Measurements from ENCODE around the gene POLA2. TPM values are rescaled to one million over a fixed set of nuclear protein-coding genes. Genes with fewer than 3 reads are reported as not detected.
A peak's percentile ranks its signal among the peaks of the same experiment; 100 is the strongest.
"Not testable (repeated sequence)": the region's sequence is repeated elsewhere in the genome, so short reads cannot be mapped to it uniquely, and the experiment has no call there.

The POLA2 gene
- total RNA-seq, 1 donor from 2014 or later, result 6.2 TPM

DNA sequence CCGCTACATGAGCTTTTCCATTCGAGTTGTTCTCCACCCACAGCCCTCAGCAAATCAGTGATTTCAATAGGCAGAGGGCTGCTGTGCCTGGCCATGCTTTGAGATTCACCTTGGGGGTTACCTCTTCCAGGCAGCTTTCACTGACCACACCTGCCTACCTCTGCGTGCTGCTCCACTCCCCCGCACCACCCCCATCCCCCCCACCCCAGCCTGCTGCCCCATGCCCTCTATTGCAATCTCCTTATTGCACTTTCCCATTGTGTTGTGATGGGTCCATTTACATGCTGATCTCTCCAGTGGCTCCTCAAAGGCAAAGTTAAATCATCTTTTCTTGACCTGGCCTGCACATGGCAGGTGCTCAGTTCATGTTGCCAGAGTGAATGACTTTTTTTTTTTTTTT lies 18.0 kb upstream of the POLA2 start:
- no peaks in the 10 kb centered on the region for H3K36me3 Mint-ChIP-seq (ENCODE audit: low read depth)
- H3K27ac Mint-ChIP-seq (ENCODE audit: unreplicated experiment), result no peak overlapping the region
- DNase-seq (ENCODE audit: low spot score), result peak; percentile 17
- TF ChIP-seq, protein P1, sequence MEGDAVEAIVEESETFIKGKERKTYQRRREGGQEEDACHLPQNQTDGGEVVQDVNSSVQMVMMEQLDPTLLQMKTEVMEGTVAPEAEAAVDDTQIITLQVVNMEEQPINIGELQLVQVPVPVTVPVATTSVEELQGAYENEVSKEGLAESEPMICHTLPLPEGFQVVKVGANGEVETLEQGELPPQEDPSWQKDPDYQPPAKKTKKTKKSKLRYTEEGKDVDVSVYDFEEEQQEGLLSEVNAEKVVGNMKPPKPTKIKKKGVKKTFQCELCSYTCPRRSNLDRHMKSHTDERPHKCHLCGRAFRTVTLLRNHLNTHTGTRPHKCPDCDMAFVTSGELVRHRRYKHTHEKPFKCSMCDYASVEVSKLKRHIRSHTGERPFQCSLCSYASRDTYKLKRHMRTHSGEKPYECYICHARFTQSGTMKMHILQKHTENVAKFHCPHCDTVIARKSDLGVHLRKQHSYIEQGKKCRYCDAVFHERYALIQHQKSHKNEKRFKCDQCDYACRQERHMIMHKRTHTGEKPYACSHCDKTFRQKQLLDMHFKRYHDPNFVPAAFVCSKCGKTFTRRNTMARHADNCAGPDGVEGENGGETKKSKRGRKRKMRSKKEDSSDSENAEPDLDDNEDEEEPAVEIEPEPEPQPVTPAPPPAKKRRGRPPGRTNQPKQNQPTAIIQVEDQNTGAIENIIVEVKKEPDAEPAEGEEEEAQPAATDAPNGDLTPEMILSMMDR (IDR thresholded peaks at IDR 0.05), result no peak
- peaks cover 2% of the 10 kb centered on the region for H3K27me3 Mint-ChIP-seq (ENCODE audit: low read depth)
- H3K9me3 Mint-ChIP-seq (ENCODE audit: low read depth), result peaks cover 5% of the 10 kb centered on the region
- no peaks in the 10 kb centered on the region for H3K4me1 Mint-ChIP-seq (ENCODE audit: low read depth)
- H3K4me3 Mint-ChIP-seq (ENCODE audit: unreplicated experiment), result no peak overlapping the region

GRCh38 chr11:65245046-65245445 lies 16.7 kb upstream of the POLA2 start:
- not testable (repeated sequence) for H3K9me3 Mint-ChIP-seq (ENCODE audit: low read depth); H3K4me3 Mint-ChIP-seq (ENCODE audit: unreplicated experiment); H3K4me1 Mint-ChIP-seq (ENCODE audit: low read depth); H3K36me3 Mint-ChIP-seq (ENCODE audit: low read depth); H3K27ac Mint-ChIP-seq (ENCODE audit: unreplicated experiment); H3K27me3 Mint-ChIP-seq (ENCODE audit: low read depth)
- DNase-seq (ENCODE audit: low spot score), result peak; percentile 7

- Mint-ChIP-seq H3K27me3 (ENCODE audit: low read depth) (peaks cover 2% of the 10 kb centered on the region), H3K9me3 (ENCODE audit: low read depth) (peaks cover 5% of the 10 kb centered on the region), H3K27ac (ENCODE audit: unreplicated experiment) (no peak overlapping the region), H3K4me1 (ENCODE audit: low read depth) (no peaks in the 10 kb centered on the region), H3K36me3 (ENCODE audit: low read depth) (no peaks in the 10 kb centered on the region), H3K4me3 (ENCODE audit: unreplicated experiment) (no peak overlapping the region)
- no peak for DNase-seq (ENCODE audit: low spot score)
- TF ChIP-seq, protein P1 (IDR thresholded peaks at IDR 0.05), result no peak
Observed at GRCh38 chr11:65246506-65246905, 15.3 kb upstream of the POLA2 start.

DNA sequence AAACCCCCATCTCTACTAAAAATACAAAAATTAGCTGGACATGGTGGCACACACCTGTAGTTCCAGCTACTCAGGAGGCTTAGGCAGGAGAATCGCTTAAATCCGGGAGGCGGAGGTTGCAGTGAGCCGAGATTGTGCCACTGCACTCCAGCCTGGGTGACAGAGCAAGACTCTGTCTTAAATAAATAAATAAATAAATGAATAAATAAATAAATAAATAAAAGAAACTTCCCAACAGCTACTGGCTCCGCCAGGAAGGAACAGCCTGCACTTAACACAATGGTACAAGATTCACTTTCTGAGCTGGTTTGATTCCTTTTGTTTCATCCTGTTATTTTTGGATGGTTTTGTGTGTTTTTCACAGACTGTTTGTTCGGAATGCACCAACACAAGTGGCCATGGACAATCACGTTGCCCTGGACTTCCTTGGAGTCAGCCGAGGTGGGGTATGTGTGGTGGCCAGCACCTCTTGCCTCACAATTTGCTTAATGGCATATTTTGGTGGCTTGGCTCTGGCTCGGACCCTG lies 13.5 kb upstream of the POLA2 start:
- not testable (repeated sequence) for H3K4me1 Mint-ChIP-seq (ENCODE audit: low read depth); H3K27me3 Mint-ChIP-seq (ENCODE audit: low read depth); H3K9me3 Mint-ChIP-seq (ENCODE audit: low read depth); H3K36me3 Mint-ChIP-seq (ENCODE audit: low read depth); H3K27ac Mint-ChIP-seq (ENCODE audit: unreplicated experiment); DNase-seq (ENCODE audit: low spot score); H3K4me3 Mint-ChIP-seq (ENCODE audit: unreplicated experiment)

DNA sequence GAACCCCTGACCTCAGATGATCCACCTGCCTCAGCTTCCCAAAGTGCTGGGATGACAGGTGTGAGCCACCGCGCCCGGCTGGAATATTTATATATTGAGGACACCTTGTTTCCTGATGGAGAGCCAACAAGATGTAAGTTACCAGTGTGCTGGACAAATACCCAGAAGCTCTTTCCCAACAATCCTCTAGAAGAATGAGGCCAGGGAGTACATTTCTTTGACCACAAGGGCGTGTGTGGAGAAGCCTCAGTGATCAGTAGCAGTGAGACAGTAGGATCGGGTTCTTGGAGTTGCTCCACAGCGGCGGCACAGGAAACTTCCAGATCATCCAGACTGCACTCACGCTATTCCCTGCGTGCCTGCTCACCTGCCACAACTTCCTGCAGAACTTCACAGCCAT lies 10.3 kb upstream of the POLA2 start:
- Mint-ChIP-seq H3K27ac (ENCODE audit: unreplicated experiment) (no peak overlapping the region), H3K27me3 (ENCODE audit: low read depth) (peaks cover 3% of the 10 kb centered on the region), H3K36me3 (ENCODE audit: low read depth) (no peaks in the 10 kb centered on the region), H3K9me3 (ENCODE audit: low read depth) (no peaks in the 10 kb centered on the region), H3K4me1 (ENCODE audit: low read depth) (no peaks in the 10 kb centered on the region), H3K4me3 (ENCODE audit: unreplicated experiment) (no peak overlapping the region)
- DNase-seq (ENCODE audit: low spot score), result no peak
- TF ChIP-seq, protein P1 (IDR thresholded peaks at IDR 0.05), result no peak

DNA sequence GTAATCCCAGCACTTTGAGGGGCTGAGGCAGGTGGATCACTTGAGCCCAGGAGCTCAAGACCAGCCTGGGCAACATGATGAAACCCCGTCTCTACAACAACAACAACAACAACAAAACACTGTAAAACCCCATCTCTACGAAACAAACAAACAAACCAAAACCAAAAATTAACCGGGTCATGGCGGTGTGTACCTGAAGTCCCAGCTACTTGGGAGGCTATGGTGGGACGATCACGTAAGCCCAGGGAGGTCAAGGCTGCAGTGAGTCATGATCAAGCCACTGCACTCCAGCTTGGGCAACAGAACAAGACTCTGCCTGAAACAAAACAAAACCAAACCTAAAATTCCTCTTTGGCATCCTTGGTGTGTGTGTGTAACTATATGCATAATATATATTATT lies 7.0 kb upstream of the POLA2 start:
- Mint-ChIP-seq H3K4me1 (ENCODE audit: low read depth) (no peaks in the 10 kb centered on the region), H3K4me3 (ENCODE audit: unreplicated experiment) (no peak overlapping the region), H3K36me3 (ENCODE audit: low read depth) (no peaks in the 10 kb centered on the region), H3K9me3 (ENCODE audit: low read depth) (no peaks in the 10 kb centered on the region), H3K27me3 (ENCODE audit: low read depth) (peaks cover 3% of the 10 kb centered on the region), H3K27ac (ENCODE audit: unreplicated experiment) (no peak overlapping the region)
- no peak for DNase-seq (ENCODE audit: low spot score)
- TF ChIP-seq, protein P1 (IDR thresholded peaks at IDR 0.05), result no peak
